ENCODE data around the gene BMP6. TPM values are rescaled to one million over a fixed set of nuclear protein-coding genes. Genes with fewer than 3 reads are reported as not detected.

BMP6 gene
- total and polyA plus RNA-seq, 2 of the 4 experiments (the other 2 are of a cell fraction), result 0.18 to 0.19 TPM

DNA sequence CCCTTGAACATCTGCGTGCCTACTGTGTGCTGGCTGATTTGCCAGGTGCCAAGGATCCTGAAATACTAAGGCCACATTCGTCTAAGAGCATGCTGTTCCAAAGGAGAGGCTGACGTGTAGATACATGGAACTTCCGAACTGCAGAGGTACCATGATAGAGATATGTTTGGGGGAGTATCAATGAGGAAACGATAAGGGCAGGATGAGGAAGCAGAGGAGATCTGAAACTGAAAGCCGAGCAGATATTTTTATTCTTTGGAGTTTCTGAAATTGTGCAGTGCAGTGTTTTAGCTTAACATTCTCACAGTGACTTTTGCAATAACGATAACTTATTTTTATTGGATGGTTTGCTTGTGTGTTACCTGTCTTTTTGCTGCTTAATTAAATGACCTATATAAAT lies 24.3 kb downstream of the BMP6 start:
- intact Hi-C loops (cut with micrococcal nuclease), result no loop called here
- no peak overlapping the region for H3K9ac ChIP-seq (ENCODE audit: low read depth, low read length)
- no peak overlapping the region for H4K8ac ChIP-seq (ENCODE audit: low read depth in 2 of 2, low read length in 2 of 2)
- H3K4me2 ChIP-seq (ENCODE audit: low read depth, low read length), result no peak overlapping the region
- H3K4ac ChIP-seq (ENCODE audit: low read depth, low read length), result no peak overlapping the region
- no peaks in the 10 kb centered on the region; the same call in 1 of the 2 replicates for H3K9me3 ChIP-seq (ENCODE audit: control insufficient read depth, insufficient read depth, low read length)
- H2AFZ ChIP-seq (replicated peaks; ENCODE audit: low read length, poor library complexity), result no peak overlapping the region
- H3K4me1 ChIP-seq (ENCODE audit: control insufficient read depth, insufficient read depth, low read length), result no peaks in the 10 kb centered on the region
- no peak overlapping the region for H3K23ac ChIP-seq (ENCODE audit: low read depth, low read length)
- H3K27ac ChIP-seq (ENCODE audit: insufficient read depth, low read length), result no peak overlapping the region
- no peak overlapping the region for H2BK20ac ChIP-seq (ENCODE audit: low read depth, low read length)
- H3K56ac ChIP-seq (ENCODE audit: extremely low read depth, insufficient read depth, low read length), result no peak overlapping the region
- H2AK5ac ChIP-seq (ENCODE audit: low read depth, low read length), result no peak overlapping the region
- ATAC-seq (ENCODE audit: low read depth), result no peak
- H3K9me1 ChIP-seq (ENCODE audit: insufficient read depth, low read length), result no peaks in the 10 kb centered on the region
- H2BK5ac ChIP-seq (ENCODE audit: low read depth, low read length, poor library complexity, severe bottlenecking), result no peak overlapping the region
- no peak overlapping the region for H2BK15ac ChIP-seq (ENCODE audit: low read depth, low read length)
- ChIA-PET CTCF (no interaction called here), POLR2A (ENCODE audit: unreplicated experiment) (no interaction called here)
- H2BK120ac ChIP-seq (ENCODE audit: low read depth, low read length), result no peak overlapping the region
- H4K5ac ChIP-seq (ENCODE audit: low read depth, low read length), result no peak overlapping the region
- H4K91ac ChIP-seq (ENCODE audit: insufficient read depth, low read depth, low read length), result no peak overlapping the region
- no peaks in the 10 kb centered on the region for H3K36me3 ChIP-seq (ENCODE audit: control insufficient read depth, insufficient read depth, low read length)
- 86% methylated on average over 3 of the region's 7 CpGs; no CpG with 5 or more reads in 1 of the 2 experiments for WGBS, 2 experiments (ENCODE audit: extremely low coverage in 2 of 2, insufficient read length in 1 of 2)
- H3K27me3 ChIP-seq (ENCODE audit: control insufficient read depth, insufficient read depth, low read length), result peaks cover 18% of the 10 kb centered on the region
- H3K79me1 ChIP-seq (ENCODE audit: low read depth in 1 of 2, low read length in 2 of 2), result no peaks in the 10 kb centered on the region
- in situ Hi-C loops (cut with MboI; ENCODE audit: low sequenced_read_pairs), result no loop called here
- no peak overlapping the region for H3K4me3 ChIP-seq (ENCODE audit: insufficient read depth, low read depth, low read length)
- no peak overlapping the region for H3K18ac ChIP-seq (ENCODE audit: low read depth, low read length)
- BruUV-seq (replicated peaks), result no TSS peak
- no peaks in the 10 kb centered on the region for H4K20me1 ChIP-seq (ENCODE audit: insufficient read depth, low read length)
- no peak overlapping the region for H2AK9ac ChIP-seq (replicated peaks; ENCODE audit: low read depth, low read length, poor library complexity)
- DNase-seq, result no peak
- no peak overlapping the region for H3K14ac ChIP-seq (replicated peaks; ENCODE audit: low read depth, low read length)
- TF ChIP-seq, protein P1, sequence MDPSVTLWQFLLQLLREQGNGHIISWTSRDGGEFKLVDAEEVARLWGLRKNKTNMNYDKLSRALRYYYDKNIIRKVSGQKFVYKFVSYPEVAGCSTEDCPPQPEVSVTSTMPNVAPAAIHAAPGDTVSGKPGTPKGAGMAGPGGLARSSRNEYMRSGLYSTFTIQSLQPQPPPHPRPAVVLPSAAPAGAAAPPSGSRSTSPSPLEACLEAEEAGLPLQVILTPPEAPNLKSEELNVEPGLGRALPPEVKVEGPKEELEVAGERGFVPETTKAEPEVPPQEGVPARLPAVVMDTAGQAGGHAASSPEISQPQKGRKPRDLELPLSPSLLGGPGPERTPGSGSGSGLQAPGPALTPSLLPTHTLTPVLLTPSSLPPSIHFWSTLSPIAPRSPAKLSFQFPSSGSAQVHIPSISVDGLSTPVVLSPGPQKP (IDR thresholded peaks at IDR 0.05; ENCODE audit: borderline replicate concordance, low read depth, low read length), result no peak
- TF ChIP-seq, protein P2, sequence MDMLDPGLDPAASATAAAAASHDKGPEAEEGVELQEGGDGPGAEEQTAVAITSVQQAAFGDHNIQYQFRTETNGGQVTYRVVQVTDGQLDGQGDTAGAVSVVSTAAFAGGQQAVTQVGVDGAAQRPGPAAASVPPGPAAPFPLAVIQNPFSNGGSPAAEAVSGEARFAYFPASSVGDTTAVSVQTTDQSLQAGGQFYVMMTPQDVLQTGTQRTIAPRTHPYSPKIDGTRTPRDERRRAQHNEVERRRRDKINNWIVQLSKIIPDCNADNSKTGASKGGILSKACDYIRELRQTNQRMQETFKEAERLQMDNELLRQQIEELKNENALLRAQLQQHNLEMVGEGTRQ (IDR thresholded peaks at IDR 0.05; ENCODE audit: low read depth, low read length), result no peak
- TF ChIP-seq MXI1 (IDR thresholded peaks at IDR 0.05; ENCODE audit: borderline replicate concordance, low read depth, low read length), result no peak
- TF ChIP-seq SMC3 (IDR thresholded peaks at IDR 0.05; ENCODE audit: low read depth, low read length), result no peak
- no peak for TF ChIP-seq RCOR1 (IDR thresholded peaks at IDR 0.05; ENCODE audit: insufficient replicate concordance, low read length)
- TF ChIP-seq MAFK (IDR thresholded peaks at IDR 0.05; ENCODE audit: low read depth, low read length), result no peak
- no peak for TF ChIP-seq RAD21 (IDR thresholded peaks at IDR 0.05; ENCODE audit: low read length)
- TF ChIP-seq CHD1 (IDR thresholded peaks at IDR 0.05; ENCODE audit: low read depth, low read length), result no peak
- no peak for TF ChIP-seq MAZ (IDR thresholded peaks at IDR 0.05; ENCODE audit: borderline replicate concordance, low read depth, low read length)
- TF ChIP-seq CEBPB (IDR thresholded peaks at IDR 0.05; ENCODE audit: low read depth, low read length), result no peak
- TF ChIP-seq RFX5 (IDR thresholded peaks at IDR 0.05; ENCODE audit: low read depth, low read length), result no peak
- no peak for TF ChIP-seq POLR2A (IDR thresholded peaks at IDR 0.05; ENCODE audit: low read depth, low read length)
- dilution Hi-C loops (cut with HindIII; ENCODE audit: low sequenced_read_pairs, unreplicated experiment), result no loop called here
